ENCODE data around the gene PLAA.

The PLAA gene

DNA sequence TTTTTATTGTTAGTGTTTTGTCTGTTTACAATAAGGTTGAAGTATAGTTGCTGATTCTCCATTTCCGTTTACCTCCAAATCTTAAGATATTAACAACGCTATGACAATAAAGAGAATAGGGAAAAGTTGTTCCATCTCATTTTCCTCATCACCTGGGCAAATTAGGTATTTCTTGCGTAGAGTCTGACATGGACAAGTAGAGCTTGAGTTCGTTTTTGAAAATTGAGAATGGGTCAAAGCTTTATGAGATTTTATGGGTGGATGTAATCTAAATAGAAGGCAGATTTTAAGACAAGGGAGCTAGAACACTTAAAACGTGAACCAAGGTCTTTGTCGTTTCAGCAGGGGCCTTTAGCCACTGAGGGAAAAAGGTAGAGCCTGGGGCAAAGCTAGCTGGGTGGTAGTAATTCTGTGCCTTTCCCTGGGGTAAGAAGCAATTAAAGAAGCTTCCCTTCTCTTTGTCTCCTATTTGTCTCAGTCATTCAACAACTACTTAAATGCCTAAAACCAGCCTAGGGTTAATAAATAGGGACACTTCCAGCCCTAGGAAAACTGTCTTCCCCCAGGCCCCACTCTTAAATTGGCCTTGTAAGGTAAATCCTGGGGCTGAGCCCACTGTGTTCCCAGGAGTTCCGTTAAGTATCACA, 53.9 kb downstream of the PLAA start:
- Histone ChIP-seq H3K27me3 (replicated peaks in 2 of 5; ENCODE audit: control insufficient read depth in 4 of 5, insufficient read depth in 5 of 5, low read length in 4 of 5) (no peaks in the 10 kb centered on the region), H3K4me3 (ENCODE audit: control insufficient read depth in 1 of 7, extremely low read depth in 1 of 7, insufficient read depth in 4 of 7, low read depth in 2 of 7, low read length in 6 of 7) (peak overlapping the region in 6 of 7 experiments; percentile 89 to 100 (median 98)), H3K9me3 (ENCODE audit: control extremely low read depth in 1 of 5, control insufficient read depth in 4 of 5, insufficient read depth in 2 of 5, low read depth in 1 of 5, low read length in 4 of 5) (peaks cover 0 to 6% (median 2%) of the 10 kb centered on the region in 5 experiments), H3K4me1 (ENCODE audit: control extremely low read depth in 1 of 4, control insufficient read depth in 4 of 4, insufficient read depth in 4 of 4, low read length in 3 of 4) (peaks cover 5 to 31% (median 17%) of the 10 kb centered on the region in 4 experiments), H3K27ac (ENCODE audit: insufficient read depth in 1 of 2, low read depth in 1 of 2, low read length in 2 of 2, poor library complexity in 1 of 2, severe bottlenecking in 2 of 2) (peak overlapping the region; percentile 90 to 95), H3K36me3 (ENCODE audit: control insufficient read depth in 4 of 4, insufficient read depth in 4 of 4, low read length in 3 of 4) (no peaks in the 10 kb centered on the region)
- DNase-seq = peak in 1 of 3 donors; percentile 2
- WGBS (ENCODE audit: insufficient coverage) = 44% methylated on average over 4 of the region's 7 CpGs
- CTCF ChIA-PET = interaction anchor here (0.5 to 1.4 kb wide), 3 partner anchors 68 to 706 kb away, joined by 3 to 4 read pairs (median 3); no protein-coding TSS in a partner anchor
- POLR2A ChIA-PET = interaction anchor here (1.3 kb wide), 1 partner anchor 54 kb away, joined by 3 read pairs; the partner anchor contains the start of gene PLAA

DNA sequence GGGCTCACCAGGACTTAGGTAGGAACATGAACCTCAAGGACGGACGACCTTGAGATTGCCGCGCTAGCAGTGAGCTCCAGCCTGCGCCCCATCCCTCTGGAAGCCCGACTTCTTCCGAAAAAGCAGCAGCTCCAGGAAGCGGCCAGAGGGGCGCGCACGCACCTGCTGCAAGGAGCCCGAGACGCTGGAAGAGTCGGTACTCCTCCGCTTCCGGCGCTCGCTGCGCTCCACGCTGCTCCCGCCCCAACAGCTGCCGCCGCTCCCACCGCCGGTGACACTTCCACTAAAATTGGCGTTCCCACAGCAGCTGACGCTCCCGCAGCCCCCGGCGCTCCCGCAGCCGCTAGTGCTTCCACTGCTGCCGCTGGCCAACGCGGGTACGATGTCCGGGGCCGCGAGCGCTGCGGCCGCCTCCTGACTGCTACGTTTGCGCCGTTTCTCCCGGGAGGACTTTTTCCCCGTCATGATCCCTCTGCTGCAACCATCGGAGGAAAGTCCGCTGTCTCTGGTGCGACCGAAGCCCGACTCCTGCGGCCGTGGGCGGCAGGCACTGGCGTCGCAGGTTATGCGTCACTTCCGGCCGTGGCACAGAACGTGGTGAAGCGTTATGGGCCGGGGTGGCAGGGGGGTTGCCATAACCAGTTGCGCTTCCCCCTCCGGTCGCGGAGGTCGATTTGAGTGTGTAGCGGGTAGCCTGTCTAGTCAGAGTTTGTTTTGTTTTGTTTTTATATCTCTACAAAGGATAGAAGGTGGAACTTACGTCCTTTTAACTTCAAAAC, 54.6 kb downstream of the PLAA start, which contains the start of gene CAAP1:
CAAP1 (minus strand) TSS at position 552 of the 779 bp plus-strand sequence; CDS start at position 465, 87 bp downstream.
- ChIA-PET POLR2A (interaction anchor here (1.1 to 1.3 kb wide), 2 partner anchors 55 to 64 kb away, joined by 3 to 4 read pairs; partner anchors contain the start of genes IFT74 and PLAA), CTCF (interaction anchor here (0.5 to 1.7 kb wide), 7 partner anchors 30 to 707 kb away, joined by 3 to 5 read pairs (median 3); partner anchors contain the start of gene IFT74)
- Histone ChIP-seq H3K4me1 (ENCODE audit: control extremely low read depth in 1 of 4, control insufficient read depth in 4 of 4, insufficient read depth in 4 of 4, low read length in 3 of 4) (peaks cover 5 to 32% (median 18%) of the 10 kb centered on the region in 4 experiments), H3K36me3 (ENCODE audit: control insufficient read depth in 4 of 4, insufficient read depth in 4 of 4, low read length in 3 of 4) (no peaks in the 10 kb centered on the region), H3K9me3 (ENCODE audit: control extremely low read depth in 1 of 5, control insufficient read depth in 4 of 5, insufficient read depth in 2 of 5, low read depth in 1 of 5, low read length in 4 of 5) (peaks cover 0 to 6% (median 2%) of the 10 kb centered on the region in 5 experiments), H3K27me3 (replicated peaks in 2 of 5; ENCODE audit: control insufficient read depth in 4 of 5, insufficient read depth in 5 of 5, low read length in 4 of 5) (no peaks in the 10 kb centered on the region), H3K27ac (ENCODE audit: insufficient read depth in 1 of 2, low read depth in 1 of 2, low read length in 2 of 2, poor library complexity in 1 of 2, severe bottlenecking in 2 of 2) (peak within 1 kb of the TSS; percentile 90 to 95), H3K4me3 (ENCODE audit: control insufficient read depth in 1 of 7, extremely low read depth in 1 of 7, insufficient read depth in 4 of 7, low read depth in 2 of 7, low read length in 6 of 7) (peak within 1 kb of the TSS; percentile 89 to 100 (median 99))
- WGBS (ENCODE audit: insufficient coverage) = 0% methylated on average over 45 of the region's 70 CpGs
- DNase-seq = peak; percentile 96 to 98 (median 97)

- Histone ChIP-seq H3K27ac (ENCODE audit: insufficient read depth in 1 of 2, low read depth in 1 of 2, low read length in 2 of 2, poor library complexity in 1 of 2, severe bottlenecking in 2 of 2) (peak overlapping the region; percentile 90 to 95), H3K27me3 (replicated peaks in 2 of 5; ENCODE audit: control insufficient read depth in 4 of 5, insufficient read depth in 5 of 5, low read length in 4 of 5) (no peaks in the 10 kb centered on the region), H3K9me3 (ENCODE audit: control extremely low read depth in 1 of 5, control insufficient read depth in 4 of 5, insufficient read depth in 2 of 5, low read depth in 1 of 5, low read length in 4 of 5) (peaks cover 0 to 6% (median 2%) of the 10 kb centered on the region in 5 experiments), H3K4me1 (ENCODE audit: control extremely low read depth in 1 of 4, control insufficient read depth in 4 of 4, insufficient read depth in 4 of 4, low read length in 3 of 4) (peaks cover 5 to 32% (median 18%) of the 10 kb centered on the region in 4 experiments), H3K4me3 (ENCODE audit: control insufficient read depth in 1 of 7, extremely low read depth in 1 of 7, insufficient read depth in 4 of 7, low read depth in 2 of 7, low read length in 6 of 7) (peak overlapping the region in 6 of 7 experiments; percentile 89 to 100 (median 98)), H3K36me3 (ENCODE audit: control insufficient read depth in 4 of 4, insufficient read depth in 4 of 4, low read length in 3 of 4) (peaks cover 0 to 4% (median 1%) of the 10 kb centered on the region in 4 experiments)
- WGBS (ENCODE audit: insufficient coverage) = 0% methylated on average over 11 of the region's 14 CpGs
- POLR2A ChIA-PET = interaction anchor here (1.1 kb wide), 1 partner anchor 64 kb away, joined by 4 read pairs; the partner anchor contains the start of gene IFT74
- no peak for DNase-seq
- CTCF ChIA-PET = interaction anchor here (1.0 to 1.7 kb wide), 5 partner anchors 30 to 281 kb away, joined by 3 to 5 read pairs (median 3); partner anchors contain the start of gene IFT74
Observed at GRCh38 chr9:26891726-26892125, 55.3 kb downstream of the PLAA start.

DNA sequence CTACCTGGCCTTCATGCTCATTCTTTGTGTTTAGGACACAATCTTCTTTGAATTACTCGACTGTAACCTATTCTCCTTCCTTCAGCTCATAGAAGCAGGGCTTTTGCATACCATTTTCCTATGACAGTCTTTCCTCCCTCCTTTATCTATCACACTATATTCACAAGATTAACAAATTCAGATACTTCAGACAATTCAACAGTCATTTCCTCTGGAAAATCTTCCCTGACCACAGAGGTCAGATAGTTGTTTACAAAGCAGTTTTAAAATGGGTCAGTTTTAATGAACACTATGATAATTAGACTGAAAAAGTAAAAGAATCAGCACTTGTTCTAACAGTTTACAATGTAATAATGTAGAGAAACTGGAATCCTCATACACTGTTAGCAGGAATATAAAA, 58.8 kb downstream of the PLAA start:
- DNase-seq = no peak
- 92% methylated on average over 1 of the region's 1 CpG for WGBS (ENCODE audit: insufficient coverage)
- no peak overlapping the region for H3K27ac ChIP-seq (ENCODE audit: insufficient read depth in 1 of 2, low read depth in 1 of 2, low read length in 2 of 2, poor library complexity in 1 of 2, severe bottlenecking in 2 of 2)
- H3K36me3 ChIP-seq (ENCODE audit: control insufficient read depth in 4 of 4, insufficient read depth in 4 of 4, low read length in 3 of 4) = peaks cover 1 to 19% (median 12%) of the 10 kb centered on the region in 4 experiments
- peaks cover 3 to 28% (median 16%) of the 10 kb centered on the region in 4 experiments for H3K4me1 ChIP-seq (ENCODE audit: control extremely low read depth in 1 of 4, control insufficient read depth in 4 of 4, insufficient read depth in 4 of 4, low read length in 3 of 4)
- H3K9me3 ChIP-seq (ENCODE audit: control extremely low read depth in 1 of 5, control insufficient read depth in 4 of 5, insufficient read depth in 2 of 5, low read depth in 1 of 5, low read length in 4 of 5) = peaks cover 0 to 2% (median 0%) of the 10 kb centered on the region in 5 experiments
- POLR2A ChIA-PET = no interaction called here
- CTCF ChIA-PET = interaction anchor here (1.1 to 1.5 kb wide), 3 partner anchors 9 to 17 kb away, joined by 3 read pairs; no protein-coding TSS in a partner anchor
- H3K4me3 ChIP-seq (ENCODE audit: control insufficient read depth in 1 of 7, extremely low read depth in 1 of 7, insufficient read depth in 4 of 7, low read depth in 2 of 7, low read length in 6 of 7) = peak overlapping the region in 1 of 7 experiments; percentile 3
- no peaks in the 10 kb centered on the region for H3K27me3 ChIP-seq (replicated peaks in 2 of 5; ENCODE audit: control insufficient read depth in 4 of 5, insufficient read depth in 5 of 5, low read length in 4 of 5)

- ChIA-PET POLR2A (no interaction called here), CTCF (no interaction called here)
- 100% methylated on average over 3 of the region's 3 CpGs for WGBS (ENCODE audit: insufficient coverage)
- no peak overlapping the region for H3K4me3 ChIP-seq (ENCODE audit: control insufficient read depth in 1 of 7, extremely low read depth in 1 of 7, insufficient read depth in 4 of 7, low read depth in 2 of 7, low read length in 6 of 7)
- no peaks in the 10 kb centered on the region for H3K4me1 ChIP-seq (ENCODE audit: control extremely low read depth in 1 of 4, control insufficient read depth in 4 of 4, insufficient read depth in 4 of 4, low read length in 3 of 4)
- peaks cover 3 to 23% (median 10%) of the 10 kb centered on the region in 5 experiments for H3K9me3 ChIP-seq (ENCODE audit: control extremely low read depth in 1 of 5, control insufficient read depth in 4 of 5, insufficient read depth in 2 of 5, low read depth in 1 of 5, low read length in 4 of 5)
- DNase-seq = no peak
- peaks cover 23 to 72% (median 40%) of the 10 kb centered on the region in 4 experiments for H3K36me3 ChIP-seq (ENCODE audit: control insufficient read depth in 4 of 4, insufficient read depth in 4 of 4, low read length in 3 of 4)
- H3K27me3 ChIP-seq (replicated peaks in 2 of 5; ENCODE audit: control insufficient read depth in 4 of 5, insufficient read depth in 5 of 5, low read length in 4 of 5) = no peaks in the 10 kb centered on the region
- no peak overlapping the region for H3K27ac ChIP-seq (ENCODE audit: insufficient read depth in 1 of 2, low read depth in 1 of 2, low read length in 2 of 2, poor library complexity in 1 of 2, severe bottlenecking in 2 of 2)
Observed at GRCh38 chr9:26882154-26882553, 64.9 kb downstream of the PLAA start.

DNA sequence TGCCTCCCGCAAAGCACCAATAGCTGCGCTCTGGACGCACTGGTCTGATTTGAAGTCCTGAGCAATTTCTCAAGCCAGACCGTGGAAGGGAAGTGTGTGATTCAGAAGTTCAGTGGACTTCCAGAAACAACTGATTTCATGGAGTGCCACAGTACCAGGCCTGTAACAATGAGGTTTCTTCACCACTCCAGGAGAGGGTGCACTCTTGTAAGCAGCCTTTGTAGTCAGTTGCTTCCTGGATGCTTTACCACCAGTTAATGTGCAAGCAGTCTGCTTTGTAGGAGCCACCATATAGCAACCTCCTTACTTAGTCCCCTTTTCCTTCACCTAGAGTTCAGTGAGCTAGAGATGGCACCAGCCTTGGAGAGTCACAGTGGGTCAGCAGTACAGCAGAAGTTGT, 66.8 kb downstream of the PLAA start:
- H3K36me3 ChIP-seq (ENCODE audit: control insufficient read depth in 4 of 4, insufficient read depth in 4 of 4, low read length in 3 of 4) = peaks cover 19 to 67% (median 40%) of the 10 kb centered on the region in 4 experiments
- CTCF ChIA-PET = no interaction called here
- WGBS (ENCODE audit: insufficient coverage) = 100% methylated on average over 4 of the region's 4 CpGs

More for the DNA sequence above, 66.8 kb downstream of the PLAA start:
- Histone ChIP-seq H3K27ac (ENCODE audit: insufficient read depth in 1 of 2, low read depth in 1 of 2, low read length in 2 of 2, poor library complexity in 1 of 2, severe bottlenecking in 2 of 2) (no peak overlapping the region), H3K4me1 (ENCODE audit: control extremely low read depth in 1 of 4, control insufficient read depth in 4 of 4, insufficient read depth in 4 of 4, low read length in 3 of 4) (no peaks in the 10 kb centered on the region), H3K4me3 (ENCODE audit: control insufficient read depth in 1 of 7, extremely low read depth in 1 of 7, insufficient read depth in 4 of 7, low read depth in 2 of 7, low read length in 6 of 7) (no peak overlapping the region), H3K27me3 (replicated peaks in 2 of 5; ENCODE audit: control insufficient read depth in 4 of 5, insufficient read depth in 5 of 5, low read length in 4 of 5) (no peaks in the 10 kb centered on the region), H3K9me3 (ENCODE audit: control extremely low read depth in 1 of 5, control insufficient read depth in 4 of 5, insufficient read depth in 2 of 5, low read depth in 1 of 5, low read length in 4 of 5) (peaks cover 3 to 23% (median 10%) of the 10 kb centered on the region in 5 experiments)
- no peak for DNase-seq
- POLR2A ChIA-PET = interaction anchor here (0.6 kb wide), 1 partner anchor 9 kb away, joined by 4 read pairs; no protein-coding TSS in a partner anchor

All from common myeloid progenitor, CD34-positive (primary cell).